Trophoblast cell (in vitro differentiated cells and primary cell): ENCODE measurements around the gene PPP1R12B.
"Not testable (repeated sequence)": the region's sequence is repeated elsewhere in the genome, so short reads cannot be mapped to it uniquely, and the experiment has no call there.

Source experiments
- DNase-seq, 2 donors: peaks; one replicate each; pipeline ENCODE4 v3.0.0-alpha.2; 2016
- H2AFZ ChIP-seq: 2 replicates; pipeline ENCODE4 v1.6.1; 2013; ENCODE audit warnings: low read length, moderate library complexity, mild to moderate bottlenecking; ENCODE audit not compliant: insufficient read depth, poor library complexity
- H2AK5ac ChIP-seq: 2 replicates; pipeline ENCODE4 v1.6.1; 2013; ENCODE audit warnings: mild to moderate bottlenecking, low read length
- H2BK120ac ChIP-seq: 2 replicates; pipeline ENCODE4 v1.6.1; 2013; ENCODE audit warnings: low read length, mild to moderate bottlenecking, moderate library complexity; ENCODE audit not compliant: insufficient read depth, poor library complexity
- H2BK12ac ChIP-seq: 2 replicates; pipeline ENCODE4 v1.6.1; 2013; ENCODE audit warnings: mild to moderate bottlenecking, low read length, moderate library complexity
- H2BK5ac ChIP-seq: 2 replicates; pipeline ENCODE4 v1.6.1; 2013; ENCODE audit warnings: low read length, low read depth, moderate library complexity, mild to moderate bottlenecking; ENCODE audit not compliant: poor library complexity
- H3K14ac ChIP-seq: 2 replicates; pipeline ENCODE4 v1.6.1; 2013; ENCODE audit warnings: mild to moderate bottlenecking, low read length
- H3K18ac ChIP-seq: 2 replicates; pipeline ENCODE4 v1.6.1; 2013; ENCODE audit warnings: mild to moderate bottlenecking, low read length
- H3K23ac ChIP-seq: 2 replicates; pipeline ENCODE4 v1.6.1; 2013; ENCODE audit warnings: low read length
- H3K27ac ChIP-seq: 2 replicates; pipeline ENCODE4 v1.5.1; 2013; ENCODE audit warnings: low read depth, mild to moderate bottlenecking, inconsistent platforms, low read length, moderate library complexity
- H3K27me3 ChIP-seq: 2 replicates; pipeline ENCODE4 v1.6.1; 2013; ENCODE audit warnings: inconsistent platforms, mild to moderate bottlenecking, low read length, moderate library complexity; ENCODE audit not compliant: insufficient read depth
- H3K36me3 ChIP-seq, 2 experiments: 1 replicate in 1 of 2; 2 replicates in 1 of 2; pipeline ENCODE4 v1.6.1; 2013; ENCODE audit warnings: low read length in 2 of 2, mild to moderate bottlenecking in 2 of 2, moderate library complexity in 1 of 2; ENCODE audit not compliant: insufficient read depth in 2 of 2, control insufficient read depth in 1 of 2
- H3K4ac ChIP-seq: 2 replicates; pipeline ENCODE4 v1.6.1; 2013; ENCODE audit warnings: low read depth, mild to moderate bottlenecking, low read length, moderate library complexity
- H3K4me1 ChIP-seq, 2 experiments: 1 replicate in 1 of 2; 2 replicates in 1 of 2; pipeline ENCODE4 v1.6.1; 2013; ENCODE audit warnings: low read length in 2 of 2, mild to moderate bottlenecking in 2 of 2, moderate library complexity in 1 of 2; ENCODE audit not compliant: insufficient read depth in 2 of 2, control insufficient read depth in 1 of 2
- H3K4me2 ChIP-seq: 2 replicates; pipeline ENCODE4 v1.6.1; 2013; ENCODE audit warnings: inconsistent platforms, mild to moderate bottlenecking, low read length, moderate library complexity
- H3K4me3 ChIP-seq: 2 replicates; pipeline ENCODE4 v1.5.1; 2013; ENCODE audit warnings: mild to moderate bottlenecking, low read depth, low read length, inconsistent platforms
- H3K79me1 ChIP-seq: one replicate; pipeline ENCODE4 v1.6.1; 2013; ENCODE audit warnings: low read length
- H3K79me2 ChIP-seq: 2 replicates; pipeline ENCODE4 v1.6.1; 2013; ENCODE audit warnings: low read length, mild to moderate bottlenecking; ENCODE audit not compliant: control insufficient read depth, insufficient read depth, poor library complexity
- H3K9ac ChIP-seq: 2 replicates; pipeline ENCODE4 v1.6.1; 2013; ENCODE audit warnings: mild to moderate bottlenecking, low read length
- H3K9me3 ChIP-seq: 2 replicates; pipeline ENCODE4 v1.6.1; 2013; ENCODE audit warnings: low read depth, mild to moderate bottlenecking, control low read depth, inconsistent platforms, low read length; ENCODE audit not compliant: insufficient read depth
- H4K12ac ChIP-seq: 2 replicates; pipeline ENCODE4 v1.6.1; 2013; ENCODE audit warnings: low read depth, mild to moderate bottlenecking, low read length, moderate library complexity
- H4K8ac ChIP-seq: 2 replicates; pipeline ENCODE4 v1.6.1; 2013; ENCODE audit warnings: low read depth, mild to moderate bottlenecking, low read length, moderate library complexity
- H4K91ac ChIP-seq: one replicate; pipeline ENCODE4 v1.6.1; 2013; ENCODE audit warnings: low read depth, mild to moderate bottlenecking, low read length, moderate library complexity
- WGBS: extraction: QIAGEN DNeasy Blood & Tissue Kit; methylation state at CpG from one replicate; pipeline ENCODE4 v1.1.7; 2013; ENCODE audit warnings: missing lambda C conversion rate; ENCODE audit not compliant: insufficient read length, insufficient coverage; ENCODE audit errors: extremely low coverage; 5-methylcytosine and 5-hydroxymethylcytosine counted together

The PPP1R12B gene

GRCh38 chr1:202513875-202514274, 165.4 kb downstream of the PPP1R12B start:
- not testable (repeated sequence) for H3K36me3 ChIP-seq, H2AK5ac ChIP-seq, DNase-seq, H4K91ac ChIP-seq, H3K18ac ChIP-seq, H2AFZ ChIP-seq, H3K9ac ChIP-seq, H3K23ac ChIP-seq, H3K27me3 ChIP-seq, H3K4me3 ChIP-seq, H2BK120ac ChIP-seq, H4K8ac ChIP-seq, H2BK12ac ChIP-seq, H3K4ac ChIP-seq, H3K27ac ChIP-seq, H3K14ac ChIP-seq, H3K79me2 ChIP-seq, H4K12ac ChIP-seq, H3K4me2 ChIP-seq, H3K4me1 ChIP-seq, H3K79me1 ChIP-seq, H3K9me3 ChIP-seq, H2BK5ac ChIP-seq

GRCh38 chr1:202516434-202516877, 168.0 kb downstream of the PPP1R12B start:
- Histone ChIP-seq H3K9ac (no peak overlapping the region), H2BK12ac (no peak overlapping the region), H3K79me2 (no peaks in the 10 kb centered on the region), H4K91ac (no peak overlapping the region), H3K4me3 (no peak overlapping the region), H3K79me1 (no peaks in the 10 kb centered on the region), H2BK120ac (no peak overlapping the region), H3K14ac (no peak overlapping the region), H3K27ac (no peak overlapping the region), H2BK5ac (no peak overlapping the region), H3K36me3 (no peaks in the 10 kb centered on the region), H3K18ac (no peak overlapping the region), H2AK5ac (no peak overlapping the region), H4K12ac (no peak overlapping the region), H3K4me1 (no peaks in the 10 kb centered on the region), H3K9me3 (no peaks in the 10 kb centered on the region), H3K4ac (no peak overlapping the region), H3K23ac (no peak overlapping the region), H3K4me2 (no peak overlapping the region), H3K27me3 (no peaks in the 10 kb centered on the region), H2AFZ (no peak overlapping the region), H4K8ac (no peak overlapping the region)
- DNase-seq: no peak
- no CpG with 5 or more reads among the region's 4 CpGs for WGBS

- H3K4ac ChIP-seq, H4K91ac ChIP-seq, H3K27ac ChIP-seq, H3K79me2 ChIP-seq, H3K9me3 ChIP-seq, H2AFZ ChIP-seq, H4K8ac ChIP-seq, H2BK120ac ChIP-seq, H3K4me3 ChIP-seq, H2BK12ac ChIP-seq, H2BK5ac ChIP-seq, H3K18ac ChIP-seq, H3K4me2 ChIP-seq, H3K23ac ChIP-seq, DNase-seq, H3K14ac ChIP-seq, H3K4me1 ChIP-seq, H3K27me3 ChIP-seq, H3K79me1 ChIP-seq, H4K12ac ChIP-seq, H3K9ac ChIP-seq, H3K36me3 ChIP-seq, H2AK5ac ChIP-seq: not testable (repeated sequence)
- no CpG with 5 or more reads among the region's 1 CpG for WGBS
These were observed 168.6 kb downstream of the PPP1R12B start for GRCh38 chr1:202517146-202517545.

GRCh38 chr1:202518180-202518579, 169.7 kb downstream of the PPP1R12B start:
- not testable (repeated sequence) for H3K4me1 ChIP-seq

More at GRCh38 chr1:202518180-202518579, 169.7 kb downstream of the PPP1R12B start:
- H2BK12ac ChIP-seq, H3K27ac ChIP-seq, H4K91ac ChIP-seq, H2AFZ ChIP-seq, H2BK5ac ChIP-seq, H3K79me1 ChIP-seq, H3K9ac ChIP-seq, H2BK120ac ChIP-seq, H3K18ac ChIP-seq, H3K14ac ChIP-seq, H4K12ac ChIP-seq, H3K4ac ChIP-seq, H4K8ac ChIP-seq, H3K27me3 ChIP-seq, H3K36me3 ChIP-seq, DNase-seq, H3K9me3 ChIP-seq, H3K4me2 ChIP-seq, H3K4me3 ChIP-seq, H3K79me2 ChIP-seq, H3K23ac ChIP-seq, H2AK5ac ChIP-seq: not testable (repeated sequence)
- no CpG with 5 or more reads among the region's 1 CpG for WGBS
